ENCODE measurements around the gene ACAA1. TPM values are rescaled to one million over a fixed set of nuclear protein-coding genes. Genes with fewer than 3 reads are reported as not detected.

Gene ACAA1
- total RNA-seq, 1 experiment from 2014 or later, result 44.3 TPM

DNA sequence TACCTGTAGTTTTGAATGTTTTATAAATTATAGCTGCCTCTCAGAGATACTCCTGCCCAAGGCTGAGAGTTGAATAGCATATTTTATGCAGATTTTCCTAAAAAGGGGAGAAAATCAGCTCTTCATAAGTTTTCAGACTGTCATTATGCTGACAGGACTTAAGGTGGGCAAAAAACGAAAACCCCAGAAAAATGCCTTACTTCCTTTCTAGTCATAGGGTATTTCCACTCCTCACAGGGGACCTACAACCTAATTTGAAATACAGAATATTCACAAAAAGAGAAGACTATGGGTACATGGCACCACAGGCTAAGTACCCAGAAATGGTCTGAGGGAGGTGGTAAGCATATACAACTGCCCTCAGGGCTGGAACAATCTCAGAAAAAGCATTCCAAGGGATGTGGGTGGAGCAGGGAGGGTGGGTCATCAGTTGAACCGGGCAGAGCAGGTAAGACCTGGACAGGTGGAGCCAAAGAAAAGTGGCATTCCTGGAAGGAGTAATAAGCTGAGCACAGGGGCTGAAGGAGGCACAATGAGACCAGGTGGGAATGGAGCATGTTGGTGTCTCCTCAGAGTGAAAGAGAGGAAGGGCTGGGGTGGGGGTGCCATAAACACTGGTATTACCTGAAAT is 17.8 kb upstream of the ACAA1 start:
- H3K4me2 ChIP-seq (ENCODE audit: insufficient read depth, insufficient read length, low read length), result no peak overlapping the region

More for the DNA sequence above, 17.8 kb upstream of the ACAA1 start:
- Histone ChIP-seq H3K79me1 (ENCODE audit: insufficient read depth, low read depth, low read length, poor library complexity, severe bottlenecking) (no peaks in the 10 kb centered on the region), H3K56ac (ENCODE audit: insufficient read length, low read depth, low read length) (no peak overlapping the region), H2AK5ac (ENCODE audit: insufficient read length, low read length) (no peak overlapping the region), H3K4me1 (ENCODE audit: insufficient read depth, low read length) (no peaks in the 10 kb centered on the region), H3K9me3 (ENCODE audit: control insufficient read depth, low read depth, low read length) (no peaks in the 10 kb centered on the region), H2BK5ac (ENCODE audit: insufficient read length, low read length) (no peak overlapping the region), H3K27ac (ENCODE audit: insufficient read length, low read depth, low read length) (no peak overlapping the region), H3K4ac (ENCODE audit: low read depth, low read length) (no peak overlapping the region), H4K91ac (ENCODE audit: insufficient read length, low read depth, low read length) (no peak overlapping the region), H2BK12ac (ENCODE audit: insufficient read length, low read depth, low read length) (no peak overlapping the region), H3K23ac (ENCODE audit: insufficient read length, low read depth, low read length) (no peak overlapping the region), H3K79me2 (ENCODE audit: insufficient read depth, low read length) (no peaks in the 10 kb centered on the region), H3K9ac (ENCODE audit: extremely low read depth, insufficient read length, low read length) (no peak overlapping the region), H3K27me3 (ENCODE audit: insufficient read depth, low read length) (no peaks in the 10 kb centered on the region), H4K8ac (replicated peaks; ENCODE audit: insufficient read length, low read depth, low read length) (no peak overlapping the region), H3K18ac (ENCODE audit: insufficient read length, low read depth, low read length) (no peak overlapping the region), H3K23me2 (ENCODE audit: insufficient read length, low read depth, low read length, poor library complexity, severe bottlenecking) (no peaks in the 10 kb centered on the region), H4K20me1 (ENCODE audit: control insufficient read depth, insufficient read depth, insufficient read length) (no peaks in the 10 kb centered on the region), H2AFZ (ENCODE audit: low read length) (no peak overlapping the region), H3K14ac (ENCODE audit: insufficient read depth, low read length) (no peak overlapping the region), H4K5ac (ENCODE audit: insufficient read length, low read depth, low read length) (no peak overlapping the region), H2BK20ac (ENCODE audit: low read depth, low read length, poor library complexity, severe bottlenecking) (no peak overlapping the region), H3T11ph (ENCODE audit: low read length) (no peak overlapping the region), H2BK15ac (ENCODE audit: low read depth, low read length) (no peak overlapping the region), H2BK120ac (ENCODE audit: low read depth, low read length, poor library complexity, severe bottlenecking) (no peak overlapping the region)
- Mint-ChIP-seq H3K4me1 (peaks cover 0 to 4% of the 10 kb centered on the region in 2 experiments; a peak in 2 of 4 replicates), H3K4me3 (no peak overlapping the region), H3K36me3 (ENCODE audit: insufficient read depth in 1 of 3, low read depth in 3 of 3) (no peaks in the 10 kb centered on the region), H3K9me3 (no peaks in the 10 kb centered on the region), H3K27ac (no peak overlapping the region), H3K27me3 (ENCODE audit: low read depth) (no peaks in the 10 kb centered on the region; the same call in 1 of the 2 replicates)
- DNase-seq, result no peak
- TF ChIP-seq CTCF (conservative IDR thresholded peaks at IDR 0.05), result no peak
- WGBS (ENCODE audit: extremely low coverage, insufficient read length, low lambda C conversion rate), result no CpG with 5 or more reads among the region's 2 CpGs
